Measurements from ENCODE around the gene TSHR. TPM values are rescaled to one million over a fixed set of nuclear protein-coding genes. Genes with fewer than 3 reads are reported as not detected.

The TSHR gene
- total RNA-seq, 1 donor from 2014 or later: not detected

- no peak for DNase-seq (ENCODE audit: low read depth in 2 of 2)
Observed at GRCh38 chr14:81132468-81132867, 177.0 kb downstream of the TSHR start.

GRCh38 chr14:81133400-81133799 is 178.0 kb downstream of the TSHR start:
- DNase-seq (ENCODE audit: low read depth in 2 of 2): no peak

GRCh38 chr14:81137316-81137715 is 181.9 kb downstream of the TSHR start:
- DNase-seq (ENCODE audit: low read depth in 2 of 2): no peak

- DNase-seq (ENCODE audit: low read depth in 2 of 2): no peak
Observed at GRCh38 chr14:81138429-81138828, 183.0 kb downstream of the TSHR start.

- no peak for DNase-seq (ENCODE audit: low read depth in 2 of 2)
Observed at GRCh38 chr14:81141426-81141825, 186.0 kb downstream of the TSHR start.

GRCh38 chr14:81143793-81144192 is 188.4 kb downstream of the TSHR start:
- no peak for DNase-seq (ENCODE audit: low read depth in 2 of 2)

- no peak for DNase-seq (ENCODE audit: low read depth in 2 of 2)
Observed at GRCh38 chr14:81144824-81145603, 189.6 kb downstream of the TSHR start.

GRCh38 chr14:81147140-81147897 is 191.9 kb downstream of the TSHR start:
- no peak for DNase-seq (ENCODE audit: low read depth in 2 of 2)

- no peak for DNase-seq (ENCODE audit: low read depth in 2 of 2)
Observed at GRCh38 chr14:81148635-81149034, 193.2 kb downstream of the TSHR start.

- no peak for DNase-seq (ENCODE audit: low read depth in 2 of 2)
Observed at GRCh38 chr14:81153187-81153586, 197.8 kb downstream of the TSHR start.

- no peak for DNase-seq (ENCODE audit: low read depth in 2 of 2)
Observed at GRCh38 chr14:81157431-81157830, 202.0 kb downstream of the TSHR start.

- no peak for DNase-seq (ENCODE audit: low read depth in 2 of 2)
Observed at GRCh38 chr14:81161088-81161487, 205.7 kb downstream of the TSHR start.

GRCh38 chr14:81161749-81162148 is 206.3 kb downstream of the TSHR start:
- DNase-seq (ENCODE audit: low read depth in 2 of 2): no peak

GRCh38 chr14:81162941-81163340 is 207.5 kb downstream of the TSHR start:
- DNase-seq (ENCODE audit: low read depth in 2 of 2): no peak

GRCh38 chr14:81164167-81164774 is 208.8 kb downstream of the TSHR start:
- peak; percentile 54 to 69 for DNase-seq (ENCODE audit: low read depth in 2 of 2)

- no peak for DNase-seq (ENCODE audit: low read depth in 2 of 2)
Observed at GRCh38 chr14:81165188-81165587, 209.8 kb downstream of the TSHR start.

GRCh38 chr14:81166121-81166520 is 210.7 kb downstream of the TSHR start:
- no peak for DNase-seq (ENCODE audit: low read depth in 2 of 2)

- no peak for DNase-seq (ENCODE audit: low read depth in 2 of 2)
Observed at GRCh38 chr14:81169267-81169666, 213.8 kb downstream of the TSHR start.

- peak; percentile 24 to 50 for DNase-seq (ENCODE audit: low read depth in 2 of 2)
Observed at GRCh38 chr14:81169711-81170103, 214.3 kb downstream of the TSHR start.

GRCh38 chr14:81170104-81170828 is 214.8 kb downstream of the TSHR start:
- DNase-seq (ENCODE audit: low read depth in 2 of 2): peak; percentile 71 to 87

GRCh38 chr14:81170829-81171195 is 215.4 kb downstream of the TSHR start:
- DNase-seq (ENCODE audit: low read depth in 2 of 2): no peak

GRCh38 chr14:81172353-81172752 is 216.9 kb downstream of the TSHR start:
- DNase-seq (ENCODE audit: low read depth in 2 of 2): no peak

Data from dermis microvascular lymphatic vessel endothelial cell (primary cell).